ENCODE results near the gene FOXC2.

FOXC2 gene

GRCh38 chr16:86570558-86571529 is 4.2 kb downstream of the FOXC2 start:
- no peak for DNase-seq (ENCODE audit: low read depth, low spot score)
- no peak overlapping the region for H3K27ac ChIP-seq

- H3K27ac ChIP-seq = no peak overlapping the region
- no peak for DNase-seq (ENCODE audit: low read depth, low spot score)
Observed at GRCh38 chr16:86571530-86571915, 4.9 kb downstream of the FOXC2 start.

- DNase-seq (ENCODE audit: low read depth, low spot score) = no peak
- H3K27ac ChIP-seq = no peak overlapping the region
Observed at GRCh38 chr16:86572041-86572521, 5.5 kb downstream of the FOXC2 start.

DNA sequence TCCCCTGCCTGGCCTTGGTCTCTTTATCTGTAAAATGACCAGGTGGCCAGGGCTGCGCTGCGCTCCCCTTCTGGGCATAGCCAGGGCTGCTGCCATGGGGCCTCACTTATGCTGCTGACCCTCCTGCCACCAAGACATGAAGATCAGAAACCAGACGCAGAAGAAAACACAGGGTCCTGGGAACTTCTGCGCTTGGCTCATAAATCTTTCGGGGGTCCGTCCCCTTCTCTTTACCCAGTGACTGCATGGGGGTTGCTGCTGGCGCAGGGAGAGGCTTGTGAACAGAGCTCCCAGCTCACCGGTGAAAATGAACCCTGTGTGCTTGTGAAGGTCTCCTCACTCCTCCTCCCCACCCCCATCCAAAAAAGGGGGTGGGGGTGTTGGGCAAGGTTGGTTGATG is 6.0 kb downstream of the FOXC2 start:
- no peak overlapping the region for H3K27ac ChIP-seq
- DNase-seq (ENCODE audit: low read depth, low spot score) = no peak

DNA sequence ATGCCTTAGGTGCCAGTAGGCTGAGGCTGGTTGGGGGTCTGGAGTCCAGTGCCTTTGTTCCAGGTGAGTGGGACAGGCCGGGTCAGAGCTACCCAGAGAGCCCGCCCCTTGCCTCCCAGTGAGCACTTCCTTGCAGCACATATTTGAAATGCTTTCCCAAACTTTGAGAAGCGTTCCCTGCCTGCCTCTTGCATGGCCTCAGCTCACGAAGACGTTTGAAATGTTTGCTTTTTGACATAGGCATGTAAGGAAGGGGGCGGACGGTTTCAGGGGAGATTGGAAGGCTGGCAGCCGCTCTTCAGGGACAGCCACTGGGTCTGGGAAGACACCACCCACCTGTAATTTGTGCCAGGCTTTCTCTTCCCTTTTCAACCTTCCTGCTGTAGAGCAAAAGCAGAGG is 6.6 kb downstream of the FOXC2 start:
- no peak overlapping the region for H3K27ac ChIP-seq

DNA sequence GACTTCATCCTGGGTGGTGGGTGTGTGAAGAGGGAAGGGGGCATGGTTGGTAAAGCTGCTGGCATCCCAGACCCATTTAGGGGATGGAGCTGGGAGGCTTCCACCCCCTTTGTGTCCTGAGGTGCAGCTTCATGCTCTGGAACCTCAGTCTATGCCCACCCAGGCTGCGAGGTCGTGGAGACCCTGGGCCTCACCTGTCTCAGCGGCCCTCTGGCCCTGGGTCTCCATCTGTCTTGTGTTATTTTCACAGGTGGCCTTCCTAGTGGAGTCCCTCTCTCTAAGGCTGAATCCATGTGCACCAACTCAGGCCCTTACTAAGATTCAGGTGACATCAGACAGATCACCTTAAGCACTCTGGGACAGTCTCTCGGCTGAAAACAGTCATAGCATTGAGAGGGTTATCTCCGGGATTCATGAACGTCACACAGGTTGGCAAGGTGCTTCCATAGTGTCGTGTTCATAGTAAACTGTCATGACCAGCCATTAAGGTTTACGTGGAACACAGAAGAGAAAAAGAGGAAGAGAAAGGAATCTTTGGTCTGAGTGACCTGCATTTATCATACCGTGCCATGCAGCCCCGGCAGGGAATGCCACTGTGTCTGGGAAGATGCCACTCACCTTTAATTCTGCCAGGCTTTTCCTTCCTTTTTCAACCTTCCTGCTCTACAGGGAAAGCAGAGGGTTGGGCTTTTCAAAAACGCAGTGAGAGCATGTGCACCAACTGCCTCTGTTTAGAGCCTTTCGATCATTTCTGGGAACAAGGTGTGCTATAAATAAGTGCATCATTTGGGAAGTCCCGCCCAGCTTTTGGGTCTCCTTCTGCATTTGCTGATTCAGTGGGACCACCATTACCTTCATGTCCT is 7.2 kb downstream of the FOXC2 start:
- DNase-seq (ENCODE audit: low read depth, low spot score) = no peak
- no peak overlapping the region for H3K27ac ChIP-seq

More for the DNA sequence above, 6.6 kb downstream of the FOXC2 start:
- DNase-seq (ENCODE audit: low read depth, low spot score) = no peak

DNA sequence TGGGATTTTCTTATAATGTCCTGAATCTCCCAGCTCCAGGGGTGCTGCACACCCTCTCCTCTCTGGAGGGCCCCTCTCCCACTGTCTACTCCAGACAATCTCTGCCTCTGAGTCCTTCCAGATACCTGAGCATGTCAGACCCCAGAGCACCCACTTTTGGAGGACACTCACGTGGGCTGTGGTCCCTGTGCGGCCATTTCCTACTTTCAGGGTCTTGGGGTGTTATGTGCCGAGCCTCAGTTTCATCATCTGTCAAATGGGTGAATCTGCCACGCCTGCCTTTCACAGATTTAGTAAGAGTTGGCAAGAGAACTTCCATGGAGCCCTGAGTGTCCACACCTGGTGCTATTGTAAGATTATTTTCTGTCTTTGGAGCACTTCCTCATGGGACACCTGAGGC is 8.0 kb downstream of the FOXC2 start:
- DNase-seq (ENCODE audit: low read depth, low spot score) = no peak
- no peak overlapping the region for H3K27ac ChIP-seq

GRCh38 chr16:86575095-86575685 is 8.6 kb downstream of the FOXC2 start:
- DNase-seq (ENCODE audit: low read depth, low spot score) = no peak
- peak overlapping the region; percentile 75 for H3K27ac ChIP-seq

DNA sequence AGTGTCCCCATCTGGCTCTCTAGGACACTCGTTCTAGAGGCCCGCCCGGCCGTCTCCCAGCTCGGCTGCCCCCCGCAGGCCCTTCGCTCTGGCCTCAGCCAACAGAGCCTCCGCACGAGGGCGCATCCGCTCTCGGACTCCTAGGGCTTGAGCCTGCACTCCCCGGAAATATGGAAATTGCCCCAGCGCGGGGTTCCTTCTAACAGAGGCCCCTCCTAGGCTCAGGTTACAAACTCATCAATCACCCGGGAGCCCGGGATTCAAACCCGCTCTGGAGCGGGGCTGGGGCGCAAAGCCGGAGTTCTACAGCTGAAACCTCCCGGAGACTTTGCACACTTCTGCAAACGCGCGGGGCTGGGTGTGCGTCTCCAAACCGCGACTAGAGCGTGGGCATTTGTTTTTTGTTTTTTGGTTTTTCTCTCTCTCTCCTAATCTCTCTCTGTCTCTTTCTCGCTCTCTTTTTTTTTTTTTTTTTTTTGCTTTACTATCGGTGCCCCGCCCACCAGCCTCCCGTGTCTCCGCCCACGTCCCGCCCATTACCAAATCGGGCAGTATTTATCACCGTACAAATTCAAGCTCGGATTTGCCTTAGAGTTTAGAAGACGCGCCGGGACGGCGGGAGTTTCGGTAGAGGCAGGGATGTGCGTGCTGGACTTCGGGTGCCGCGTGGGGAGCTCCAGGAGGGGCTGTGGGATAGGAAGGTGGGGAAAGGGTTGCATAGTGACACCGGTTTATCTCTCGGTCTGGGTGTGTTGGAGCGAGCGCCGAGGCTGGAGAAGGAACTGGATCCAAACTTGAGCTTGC is 9.3 kb downstream of the FOXC2 start:
- peak; percentile 51 for DNase-seq (ENCODE audit: low read depth, low spot score)
- H3K27ac ChIP-seq = peak overlapping the region; percentile 75

DNA sequence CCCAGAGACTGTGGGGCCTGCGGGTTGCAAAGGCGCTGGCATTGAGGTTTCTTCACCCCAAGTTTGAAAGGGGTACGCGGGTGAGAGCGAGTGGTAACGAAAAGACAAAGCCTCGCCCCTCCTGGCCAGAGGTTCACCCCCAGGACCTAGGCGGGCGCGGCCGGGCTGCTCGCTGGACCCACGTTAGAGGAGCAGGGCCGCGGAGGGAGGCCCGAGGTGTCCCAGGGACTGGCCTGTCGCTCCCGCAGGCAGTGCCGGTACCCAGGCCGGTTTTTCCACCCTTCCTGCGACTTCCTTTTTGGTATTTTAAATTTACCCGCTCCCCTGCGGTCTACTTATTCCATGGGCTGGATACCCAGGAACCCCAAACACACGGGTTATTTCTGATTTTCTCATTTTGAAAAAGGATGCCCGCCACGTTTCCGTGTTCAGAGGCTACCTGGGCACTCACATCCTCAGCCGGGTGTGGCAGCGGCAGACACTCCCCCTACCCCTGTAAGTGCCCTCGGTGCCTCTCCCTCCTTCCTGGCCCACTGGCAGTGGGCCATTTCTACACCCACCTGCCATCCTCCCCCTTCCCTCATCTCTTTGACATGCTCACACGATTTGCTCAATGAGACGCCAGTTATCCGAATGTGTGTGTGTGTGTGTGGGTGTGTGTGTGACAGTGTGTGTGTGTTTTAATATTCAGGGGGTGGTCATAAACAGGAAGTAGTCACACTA is 10.1 kb downstream of the FOXC2 start:
- no peak for DNase-seq (ENCODE audit: low read depth, low spot score)
- H3K27ac ChIP-seq = peak overlapping the region; percentile 75

DNA sequence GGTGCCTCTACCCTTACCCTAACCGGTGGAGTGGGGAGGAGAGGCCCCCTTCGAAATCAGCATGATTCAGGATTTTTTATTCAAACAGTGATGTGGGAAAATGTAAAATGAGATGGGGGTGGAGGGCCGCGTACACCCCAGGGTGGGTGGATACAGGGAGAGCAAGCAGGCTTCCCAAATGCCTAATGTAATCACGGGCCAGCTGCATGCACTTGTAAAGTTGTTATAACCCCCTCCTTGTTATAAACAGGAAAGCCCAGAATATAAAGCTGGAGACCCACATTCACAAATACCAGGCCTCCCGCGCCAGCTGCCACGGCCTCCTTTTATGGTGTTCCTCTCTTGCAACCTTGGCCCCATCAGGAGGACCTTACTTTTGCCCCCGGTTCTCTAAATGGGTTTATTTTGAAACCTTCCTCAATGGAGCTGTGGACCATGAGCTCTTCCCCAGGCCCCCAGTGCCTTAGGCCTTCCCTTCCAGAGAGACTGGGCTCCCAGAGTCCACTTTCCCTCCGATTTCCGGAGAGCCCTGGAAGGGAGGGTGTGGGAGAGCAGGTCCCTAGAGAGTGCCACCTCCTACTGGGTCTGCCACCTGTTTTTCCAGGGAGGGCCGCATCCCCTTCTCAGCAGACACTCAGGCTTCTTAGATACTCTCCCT is 10.8 kb downstream of the FOXC2 start:
- DNase-seq (ENCODE audit: low read depth, low spot score) = no peak
- H3K27ac ChIP-seq = peak overlapping the region; percentile 75

DNA sequence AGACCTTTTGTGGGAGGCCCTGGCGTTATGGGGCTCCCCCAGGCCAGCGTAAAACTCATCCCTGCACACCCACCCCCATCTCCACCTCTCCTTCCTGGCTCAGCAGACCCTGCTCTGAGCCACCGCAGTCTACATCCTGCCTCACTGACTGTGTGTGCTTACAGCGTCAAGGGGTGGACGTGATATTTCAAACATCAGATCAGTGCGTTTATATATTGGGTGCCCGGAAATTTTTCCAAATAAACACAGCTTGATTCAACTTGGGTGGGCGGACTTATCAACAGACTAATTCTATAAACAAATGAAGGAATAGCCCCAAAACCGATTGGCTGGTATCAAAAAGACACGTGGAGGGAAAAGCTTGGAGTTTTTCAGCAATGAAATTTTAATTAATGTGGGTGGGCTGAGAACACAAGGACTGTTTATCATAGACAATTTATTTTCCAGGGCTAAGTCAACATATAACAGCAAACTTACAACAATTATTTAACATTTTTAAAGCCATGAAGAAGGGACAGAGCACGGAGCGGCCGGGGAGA is 11.5 kb downstream of the FOXC2 start, which contains the start of gene FOXL1:
FOXL1 (plus strand) TSS at position 489 of the 539 bp plus-strand sequence. CDS start 175 bp downstream, outside the sequence.
- H3K27ac ChIP-seq = peak within 1 kb of the TSS; percentile 75
- no peak for DNase-seq (ENCODE audit: low read depth, low spot score)

- H3K27ac ChIP-seq = peak overlapping the region; percentile 75
- DNase-seq (ENCODE audit: low read depth, low spot score) = no peak
Observed at GRCh38 chr16:86578611-86579267, 12.1 kb downstream of the FOXC2 start.

GRCh38 chr16:86579268-86580062 is 12.8 kb downstream of the FOXC2 start:
- peak overlapping the region; percentile 75 for H3K27ac ChIP-seq
- DNase-seq (ENCODE audit: low read depth, low spot score) = no peak

DNA sequence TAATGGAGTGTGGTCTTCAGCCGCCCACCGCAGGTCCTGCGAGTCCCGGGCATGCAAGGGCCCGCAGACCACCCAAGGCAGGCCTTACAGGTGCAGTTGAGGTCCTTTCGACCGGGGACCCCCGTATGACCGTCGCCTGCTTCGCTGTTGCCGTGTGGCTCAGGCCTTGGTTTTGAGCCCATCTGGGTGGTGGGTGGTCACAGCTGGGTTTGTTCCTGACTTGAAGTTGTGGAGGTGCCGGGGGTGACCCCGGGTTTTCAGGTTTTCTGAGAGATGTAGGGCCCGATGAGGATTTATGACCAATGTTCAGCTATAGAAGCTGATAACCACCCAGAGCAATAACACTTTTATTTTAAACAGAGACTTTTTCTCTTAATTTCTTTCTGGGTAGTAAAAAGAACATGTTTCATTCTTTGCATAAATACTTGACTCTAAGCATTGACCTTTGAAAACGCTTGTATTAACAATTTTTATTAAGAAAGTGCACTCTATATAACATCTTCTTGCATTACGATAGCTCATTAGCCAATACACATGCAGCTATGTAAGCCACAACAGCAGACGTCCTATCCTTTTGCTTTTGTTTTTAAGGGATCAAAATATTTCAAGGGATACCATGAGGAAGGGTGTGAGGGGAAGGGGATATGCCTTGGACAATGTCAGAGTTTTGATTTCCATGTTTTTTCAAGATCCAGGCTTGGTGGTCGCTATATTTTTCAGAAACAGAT is 13.6 kb downstream of the FOXC2 start:
- H3K27ac ChIP-seq = no peak overlapping the region
- no peak for DNase-seq (ENCODE audit: low read depth, low spot score)

DNA sequence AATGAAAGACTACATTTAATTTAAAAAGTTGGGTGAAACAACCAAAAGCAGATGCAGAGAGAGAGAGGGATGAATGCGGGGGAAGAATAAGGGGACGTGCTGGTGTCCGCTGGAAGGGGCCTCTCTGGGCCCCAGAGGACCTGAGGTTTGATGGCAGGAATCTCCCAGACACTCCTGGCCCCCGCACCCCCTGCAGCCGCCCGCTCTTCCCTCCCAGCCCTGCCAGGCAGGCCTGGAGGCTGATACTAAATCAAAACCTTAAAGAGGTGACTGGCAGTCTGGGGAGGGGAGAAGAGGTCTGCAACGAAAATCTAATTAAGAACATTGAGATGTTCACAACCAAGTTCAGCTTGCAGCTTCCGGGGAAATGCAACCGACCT is 14.2 kb downstream of the FOXC2 start:
- no peak overlapping the region for H3K27ac ChIP-seq
- DNase-seq (ENCODE audit: low read depth, low spot score) = no peak
